ENCODE data around the gene LFNG.

DNA sequence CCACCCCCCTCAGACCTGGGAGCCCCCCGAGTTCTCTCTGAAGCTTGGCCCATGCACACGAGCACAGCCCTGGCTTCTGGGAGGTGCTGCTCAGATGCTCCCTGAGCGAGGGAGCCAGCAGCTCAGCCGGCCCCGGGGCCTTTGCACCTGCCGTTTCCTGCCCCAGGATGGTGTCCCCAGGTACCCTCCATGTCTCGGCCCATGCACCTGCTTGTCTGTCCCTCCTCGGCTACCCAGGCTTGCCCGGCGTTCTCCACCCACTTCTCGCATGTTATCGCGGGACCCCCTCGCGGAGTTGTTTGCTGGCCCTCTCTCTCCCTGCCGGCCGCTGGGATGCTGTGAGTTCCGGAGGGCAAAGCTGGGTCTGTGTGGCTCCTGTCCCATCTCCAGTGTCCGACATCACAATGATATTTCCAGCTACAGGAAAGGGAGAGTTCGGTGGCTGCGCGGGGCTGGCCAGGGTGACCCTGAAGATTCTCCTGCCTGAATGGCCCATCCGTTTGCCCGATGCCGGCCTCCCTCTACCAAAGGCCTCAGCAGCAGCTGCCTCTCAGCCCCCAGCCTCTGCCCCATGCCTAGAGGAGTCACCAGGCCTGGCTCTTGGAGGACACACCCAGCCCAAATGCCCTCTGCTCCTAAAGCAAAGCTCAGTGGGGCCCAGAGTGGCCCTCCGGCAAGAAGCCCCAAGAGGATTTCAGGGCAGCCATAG lies 12.2 kb upstream of the LFNG start:
- TF ChIP-seq, protein P1, sequence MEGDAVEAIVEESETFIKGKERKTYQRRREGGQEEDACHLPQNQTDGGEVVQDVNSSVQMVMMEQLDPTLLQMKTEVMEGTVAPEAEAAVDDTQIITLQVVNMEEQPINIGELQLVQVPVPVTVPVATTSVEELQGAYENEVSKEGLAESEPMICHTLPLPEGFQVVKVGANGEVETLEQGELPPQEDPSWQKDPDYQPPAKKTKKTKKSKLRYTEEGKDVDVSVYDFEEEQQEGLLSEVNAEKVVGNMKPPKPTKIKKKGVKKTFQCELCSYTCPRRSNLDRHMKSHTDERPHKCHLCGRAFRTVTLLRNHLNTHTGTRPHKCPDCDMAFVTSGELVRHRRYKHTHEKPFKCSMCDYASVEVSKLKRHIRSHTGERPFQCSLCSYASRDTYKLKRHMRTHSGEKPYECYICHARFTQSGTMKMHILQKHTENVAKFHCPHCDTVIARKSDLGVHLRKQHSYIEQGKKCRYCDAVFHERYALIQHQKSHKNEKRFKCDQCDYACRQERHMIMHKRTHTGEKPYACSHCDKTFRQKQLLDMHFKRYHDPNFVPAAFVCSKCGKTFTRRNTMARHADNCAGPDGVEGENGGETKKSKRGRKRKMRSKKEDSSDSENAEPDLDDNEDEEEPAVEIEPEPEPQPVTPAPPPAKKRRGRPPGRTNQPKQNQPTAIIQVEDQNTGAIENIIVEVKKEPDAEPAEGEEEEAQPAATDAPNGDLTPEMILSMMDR (IDR thresholded peaks at IDR 0.05) = no peak
- TF ChIP-seq TCF7L2 (IDR thresholded peaks at IDR 0.05; ENCODE audit: low read depth, low read length) = no peak
